Hippocampal formation (tissue), 2 donors: ENCODE data around the gene WHAMM.
"Not testable (repeated sequence)": the region's sequence is repeated elsewhere in the genome, so short reads cannot be mapped to it uniquely, and the experiment has no call there.

Experiments
- DNase-seq, 2 donors: peaks; one replicate each; lab custom pipeline; 2025; lab: John Stamatoyannopoulos, UW

WHAMM gene

GRCh38 chr15:82865981-82866380 lies 56.6 kb downstream of the WHAMM start:
- not testable (repeated sequence) for DNase-seq

GRCh38 chr15:82870727-82871320 lies 61.4 kb downstream of the WHAMM start:
- DNase-seq: no peak

- DNase-seq: no peak
Measured at GRCh38 chr15:82871358-82871757, 61.9 kb downstream of the WHAMM start.

- no peak for DNase-seq
Measured at GRCh38 chr15:82871832-82872484, 62.5 kb downstream of the WHAMM start.

GRCh38 chr15:82873000-82873680 lies 63.7 kb downstream of the WHAMM start:
- no peak for DNase-seq

- no peak for DNase-seq
Measured at GRCh38 chr15:82874267-82874666, 64.8 kb downstream of the WHAMM start.

GRCh38 chr15:82874961-82875360 lies 65.5 kb downstream of the WHAMM start:
- DNase-seq: no peak

GRCh38 chr15:82875411-82876003 lies 66.1 kb downstream of the WHAMM start:
- no peak for DNase-seq

- DNase-seq: no peak
Measured at GRCh38 chr15:82877825-82878224, 68.4 kb downstream of the WHAMM start.

GRCh38 chr15:82878325-82878724 lies 68.9 kb downstream of the WHAMM start:
- no peak for DNase-seq

GRCh38 chr15:82880704-82881103 lies 71.3 kb downstream of the WHAMM start:
- DNase-seq: no peak

GRCh38 chr15:82881747-82882146 lies 72.3 kb downstream of the WHAMM start:
- DNase-seq: no peak

GRCh38 chr15:82882273-82882928 lies 73.0 kb downstream of the WHAMM start:
- no peak for DNase-seq
